Prostate gland (tissue), 2 donors: Measurements from ENCODE around the gene HERC3. TPM values are rescaled to one million over a fixed set of nuclear protein-coding genes. Genes with fewer than 3 reads are reported as not detected.

ENCODE experiments used
- DNase-seq: peaks from one replicate; pipeline ENCODE4 v3.0.0-alpha.2; 2019; ENCODE audit warnings: low spot score
- H3K27ac ChIP-seq, 2 donors: fragments of 200-600 bp; sonication (generic); 2 replicates each; pipeline ENCODE4 v1.5.1; 2017 to 2019
- H3K27me3 ChIP-seq: fragments of 200-600 bp; sonication (generic); replicated peaks from 2 replicates; pipeline ENCODE4 v1.5.1; 2019; ENCODE audit not compliant: insufficient read depth
- H3K36me3 ChIP-seq, 2 donors: fragments of 200-600 bp; sonication (generic); 1 replicate in 1 of 2; 2 replicates in 1 of 2; pipeline versions ENCODE4 v1.5.1 to v1.8.1; 2017 to 2019
- H3K4me1 ChIP-seq: fragments of 200-600 bp; sonication (generic); replicated peaks from 2 replicates; pipeline ENCODE4 v1.5.1; 2019
- H3K4me3 ChIP-seq, 2 donors: fragments of 200-600 bp; sonication (generic); 2 replicates each; pipeline ENCODE4 v1.5.1; 2017 to 2019
- H3K9me3 ChIP-seq: fragments of 200-600 bp; sonication (generic); 2 replicates; pipeline ENCODE4 v1.5.1; 2017
- CTCF ChIP-seq, 4 experiments: fragments of 200-600 bp in 2 of 4; fragments of 450-650 bp in 2 of 4; sonication (generic) in 2 of 4; IDR thresholded peaks; 1 replicate in 3 of 4; 2 replicates in 1 of 4; pipeline ENCODE4 v1.5.1; 2016 to 2019; ENCODE audit warnings: antibody characterized with exemption in 4 of 4, mild to moderate bottlenecking in 2 of 4, moderate library complexity in 2 of 4
- POLR2A ChIP-seq: fragments of 450-650 bp; IDR thresholded peaks from one replicate; pipeline ENCODE4 v1.6.1; 2016; ENCODE audit warnings: antibody characterized with exemption, mild to moderate bottlenecking
- POLR2AphosphoS5 ChIP-seq: sonication (generic); formaldehyde crosslinking; IDR thresholded peaks from one replicate; pipeline ENCODE4 v1.6.1; 2017; ENCODE audit warnings: antibody characterized with exemption
- WGBS: methylation state at CpG from one replicate; pipeline ENCODE4 v1.1.5; 2018; 5-methylcytosine and 5-hydroxymethylcytosine counted together
- intact Hi-C: fragments of 100-400 bp; cut with DNase I; formaldehyde crosslinking; loops from one replicate; pipeline ENCODE4 v1.14.2; 2022
- total RNA-seq, 2 donors: library from RNA; depleted of rRNA; stranded (reverse); fragments of >200 nt; gene quantifications; one replicate each; pipeline ENCODE4 v1.1.0, GENCODE V29; 2016

Gene HERC3
- total RNA-seq, 2 donors from 2014 or later, result 36.5 to 42.2 TPM

GRCh38 chr4:88728146-88728545 lies 135.9 kb downstream of the HERC3 start:
- no peak for TF ChIP-seq POLR2A
- no peak for TF ChIP-seq POLR2AphosphoS5
- TF ChIP-seq CTCF (IDR thresholded peaks at IDR 0.05), result no peak
- intact Hi-C loops, result no loop called here
- no peaks in the 10 kb centered on the region for H3K9me3 ChIP-seq
- no peaks in the 10 kb centered on the region for H3K36me3 ChIP-seq
- H3K4me3 ChIP-seq, result no peak overlapping the region
- H3K27ac ChIP-seq, result no peak overlapping the region
- 87% methylated on average over 6 of the region's 6 CpGs for WGBS
- no peaks in the 10 kb centered on the region for H3K4me1 ChIP-seq
- no peak for DNase-seq
- H3K27me3 ChIP-seq, result no peaks in the 10 kb centered on the region

DNA sequence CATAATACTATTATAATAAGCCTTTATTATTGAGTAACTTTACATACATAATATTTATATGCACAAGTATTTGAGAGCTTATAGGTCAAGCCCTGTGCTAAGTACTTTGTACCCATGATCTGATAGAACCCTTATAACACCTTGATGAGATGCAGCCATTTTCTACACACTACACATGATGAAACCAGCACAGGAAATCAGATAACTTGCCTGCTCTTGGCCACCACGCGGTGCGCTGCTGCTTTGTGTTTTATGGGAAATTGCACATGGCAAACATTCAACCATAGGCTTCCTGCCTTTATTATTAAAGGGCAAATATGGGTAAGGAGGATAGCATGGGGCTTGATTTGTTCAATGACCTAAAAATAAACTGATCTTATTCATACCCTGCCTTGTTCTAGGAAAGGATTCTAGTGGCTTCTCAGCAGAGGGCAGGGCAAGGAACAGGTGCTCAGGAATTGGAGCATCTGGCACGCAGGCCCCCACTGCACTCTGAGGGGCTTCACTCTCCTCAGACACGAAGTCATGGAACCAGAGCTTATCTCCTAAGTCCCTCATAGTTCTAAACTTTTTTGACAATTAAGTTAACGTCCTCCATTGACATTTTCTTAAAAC lies 137.0 kb downstream of the HERC3 start:
- Histone ChIP-seq H3K9me3 (no peaks in the 10 kb centered on the region), H3K36me3 (no peaks in the 10 kb centered on the region), H3K4me3 (no peak overlapping the region), H3K4me1 (no peaks in the 10 kb centered on the region), H3K27me3 (no peaks in the 10 kb centered on the region), H3K27ac (no peak overlapping the region)
- peak; percentile 14 for TF ChIP-seq POLR2AphosphoS5
- no peak for TF ChIP-seq POLR2A
- no peak for TF ChIP-seq CTCF (IDR thresholded peaks at IDR 0.05)
- intact Hi-C loops, result no loop called here
- WGBS, result 66% methylated on average over 6 of the region's 6 CpGs
- DNase-seq, result no peak

DNA sequence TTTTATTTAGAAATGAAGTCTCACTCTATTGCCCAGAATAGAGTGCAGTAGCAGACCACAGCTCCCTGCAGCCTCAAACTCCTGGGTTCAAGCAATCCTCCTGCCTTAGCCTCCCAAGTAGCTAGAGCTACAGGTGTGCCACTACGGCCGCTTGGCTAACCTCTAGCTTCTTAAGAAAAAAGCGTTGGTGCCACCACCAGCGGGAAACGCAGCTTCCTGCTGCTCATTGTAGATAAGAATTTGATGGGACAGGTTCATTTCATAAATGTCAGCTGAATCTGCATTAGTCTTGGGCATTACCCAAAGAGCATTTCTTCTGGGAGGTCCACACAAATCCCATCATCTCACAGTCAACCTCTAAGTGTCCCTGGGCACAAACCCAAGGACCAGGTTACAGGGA lies 138.5 kb downstream of the HERC3 start:
- DNase-seq, result no peak
- H3K27me3 ChIP-seq, result no peaks in the 10 kb centered on the region
- no peak for TF ChIP-seq POLR2A
- no peak for TF ChIP-seq CTCF (IDR thresholded peaks at IDR 0.05)
- H3K36me3 ChIP-seq, result no peaks in the 10 kb centered on the region
- H3K27ac ChIP-seq, result no peak overlapping the region
- H3K4me3 ChIP-seq, result no peak overlapping the region
- WGBS, result 76% methylated on average over 5 of the region's 5 CpGs
- intact Hi-C loops, result no loop called here
- H3K9me3 ChIP-seq, result no peaks in the 10 kb centered on the region
- no peaks in the 10 kb centered on the region for H3K4me1 ChIP-seq

GRCh38 chr4:88731381-88731780 lies 139.1 kb downstream of the HERC3 start:
- Histone ChIP-seq H3K4me1 (no peaks in the 10 kb centered on the region), H3K27ac (no peak overlapping the region), H3K4me3 (no peak overlapping the region), H3K27me3 (no peaks in the 10 kb centered on the region), H3K9me3 (no peaks in the 10 kb centered on the region), H3K36me3 (no peaks in the 10 kb centered on the region)
- no peak for TF ChIP-seq CTCF (IDR thresholded peaks at IDR 0.05)
- no peak for TF ChIP-seq POLR2A
- TF ChIP-seq POLR2AphosphoS5, result no peak
- no peak for DNase-seq
- intact Hi-C loops, result no loop called here
- WGBS, result 90% methylated on average over 4 of the region's 4 CpGs

GRCh38 chr4:88732714-88733368 lies 140.6 kb downstream of the HERC3 start:
- TF ChIP-seq POLR2A (no peak), POLR2AphosphoS5 (no peak), CTCF (IDR thresholded peaks at IDR 0.05) (no peak)
- no peaks in the 10 kb centered on the region for H3K36me3 ChIP-seq
- no peaks in the 10 kb centered on the region for H3K9me3 ChIP-seq
- 91% methylated on average over 5 of the region's 5 CpGs for WGBS
- peaks cover 7% of the 10 kb centered on the region for H3K4me1 ChIP-seq
- DNase-seq, result no peak
- no peak overlapping the region for H3K27ac ChIP-seq
- no peak overlapping the region for H3K4me3 ChIP-seq
- intact Hi-C loops, result no loop called here
- no peaks in the 10 kb centered on the region for H3K27me3 ChIP-seq
